Astrocyte (in vitro differentiated cells and primary cell): ENCODE data around the gene ROR1. TPM values are rescaled to one million over a fixed set of nuclear protein-coding genes. Genes with fewer than 3 reads are reported as not detected.
A peak's percentile ranks its signal among the peaks of the same experiment; 100 is the strongest.

Experiments
- DNase-seq: peaks from one replicate; pipeline ENCODE4 v3.0.0-alpha.2; 2010; ENCODE audit warnings: low read depth
- FAIRE-seq: peaks from 2 replicates; lab custom pipeline; 2011; peaks lifted over from hg19 to GRCh38; lab: Jason Lieb, UNC
- H2AFZ ChIP-seq: 2 replicates; pipeline ENCODE4 v1.6.0; 2012; ENCODE audit warnings: low read depth, low read length, inconsistent platforms
- H3K27ac ChIP-seq: 2 replicates; pipeline ENCODE4 v1.5.1; 2011; ENCODE audit warnings: low read depth, low read length, inconsistent platforms
- H3K27me3 ChIP-seq: 2 replicates; pipeline ENCODE4 v1.6.0; 2011; ENCODE audit warnings: low read length, inconsistent platforms; ENCODE audit not compliant: insufficient read depth
- H3K36me3 ChIP-seq: 2 replicates; pipeline ENCODE4 v1.5.1; 2011; ENCODE audit warnings: low read length, inconsistent platforms; ENCODE audit not compliant: insufficient read depth
- H3K4me1 ChIP-seq: 2 replicates; pipeline ENCODE4 v1.5.1; 2011; ENCODE audit warnings: low read length, inconsistent platforms; ENCODE audit not compliant: insufficient read depth
- H3K4me2 ChIP-seq: 2 replicates; pipeline ENCODE4 v1.6.0; 2012; ENCODE audit warnings: low read length, inconsistent platforms
- H3K4me3 ChIP-seq: 2 replicates; pipeline ENCODE4 v1.5.1; 2011; ENCODE audit warnings: low read depth, mild to moderate bottlenecking, low read length, inconsistent platforms; ENCODE audit not compliant: insufficient read depth
- H3K79me2 ChIP-seq: 2 replicates; pipeline ENCODE4 v1.6.0; 2012; ENCODE audit warnings: mild to moderate bottlenecking, low read length, inconsistent platforms; ENCODE audit not compliant: insufficient read depth
- H3K9ac ChIP-seq: 2 replicates; pipeline ENCODE4 v1.6.0; 2012; ENCODE audit warnings: mild to moderate bottlenecking, low read length, inconsistent platforms
- H3K9me3 ChIP-seq: 2 replicates; pipeline ENCODE4 v1.5.1; 2012; ENCODE audit warnings: low read depth, mild to moderate bottlenecking, low read length, inconsistent platforms; ENCODE audit not compliant: insufficient read depth
- H4K20me1 ChIP-seq: 2 replicates; pipeline ENCODE4 v1.6.0; 2012; ENCODE audit warnings: low read length, inconsistent platforms; ENCODE audit not compliant: insufficient read depth
- H3K27ac Mint-ChIP-seq: one replicate; pipeline ENCODE4 v1.8.0; 2021; ENCODE audit warnings: mild to moderate bottlenecking, mixed read lengths; ENCODE audit not compliant: unreplicated experiment
- H3K27me3 Mint-ChIP-seq: one replicate; pipeline ENCODE4 v1.8.0; 2021; ENCODE audit warnings: low read depth, mixed read lengths; ENCODE audit not compliant: unreplicated experiment
- H3K36me3 Mint-ChIP-seq: one replicate; pipeline ENCODE4 v1.8.0; 2021; ENCODE audit warnings: low read depth, mixed read lengths; ENCODE audit not compliant: unreplicated experiment
- H3K4me1 Mint-ChIP-seq: one replicate; pipeline ENCODE4 v1.8.0; 2021; ENCODE audit warnings: low read depth, mixed read lengths; ENCODE audit not compliant: unreplicated experiment
- H3K4me3 Mint-ChIP-seq: one replicate; pipeline ENCODE4 v1.8.0; 2021; ENCODE audit warnings: mild to moderate bottlenecking, moderate library complexity, mixed read lengths; ENCODE audit not compliant: unreplicated experiment
- H3K9me3 Mint-ChIP-seq: one replicate; pipeline ENCODE4 v1.8.0; 2021; ENCODE audit warnings: mild to moderate bottlenecking, mixed read lengths; ENCODE audit not compliant: unreplicated experiment
- CTCF ChIP-seq: IDR thresholded peaks from 2 replicates; pipeline ENCODE4 v1.5.1; 2011; ENCODE audit warnings: low read depth, mild to moderate bottlenecking, inconsistent platforms, low read length, moderate library complexity; ENCODE audit not compliant: insufficient read depth
- EZH2 ChIP-seq: IDR thresholded peaks from 2 replicates; pipeline ENCODE4 v1.6.1; 2012; ENCODE audit warnings: mild to moderate bottlenecking, low read length, inconsistent platforms; ENCODE audit not compliant: insufficient read depth
- total RNA-seq: library from RNA; stranded (reverse); gene quantifications from 2 replicates; pipeline ENCODE4 v1.2.1, GENCODE V29; 2021

The ROR1 gene
- total RNA-seq, 1 donor from 2014 or later = 38.3 TPM

- no peaks in the 10 kb centered on the region for H3K36me3 Mint-ChIP-seq
- no peak overlapping the region for H3K4me3 Mint-ChIP-seq
- H3K9me3 ChIP-seq = no peaks in the 10 kb centered on the region
- no peak overlapping the region for H3K9ac ChIP-seq
- no peaks in the 10 kb centered on the region for H3K36me3 ChIP-seq
- DNase-seq (no peak), FAIRE-seq (no peak)
- no peak overlapping the region for H3K27ac ChIP-seq
- peaks cover 27% of the 10 kb centered on the region for H4K20me1 ChIP-seq
- H3K4me2 ChIP-seq = no peak overlapping the region
- H3K27me3 ChIP-seq = peaks cover 10% of the 10 kb centered on the region
- peaks cover 18% of the 10 kb centered on the region for H3K79me2 ChIP-seq
- H3K9me3 Mint-ChIP-seq = no peaks in the 10 kb centered on the region
- H3K4me3 ChIP-seq = no peak overlapping the region
- peaks cover 3% of the 10 kb centered on the region for H3K4me1 ChIP-seq
- no peaks in the 10 kb centered on the region for H3K27me3 Mint-ChIP-seq
- peaks cover 47% of the 10 kb centered on the region for H3K4me1 Mint-ChIP-seq
- H2AFZ ChIP-seq = no peak overlapping the region
- TF ChIP-seq CTCF = no peak
- no peak for TF ChIP-seq EZH2
- no peak overlapping the region for H3K27ac Mint-ChIP-seq
Measured at GRCh38 chr1:63909526-63909925, 135.7 kb downstream of the ROR1 start.

GRCh38 chr1:63911049-63911448 lies 137.2 kb downstream of the ROR1 start:
- Histone ChIP-seq H3K27me3 (peaks cover 10% of the 10 kb centered on the region), H4K20me1 (peaks cover 27% of the 10 kb centered on the region), H3K79me2 (peaks cover 18% of the 10 kb centered on the region), H3K4me2 (no peak overlapping the region), H3K27ac (no peak overlapping the region), H2AFZ (no peak overlapping the region), H3K36me3 (no peaks in the 10 kb centered on the region), H3K9me3 (no peaks in the 10 kb centered on the region), H3K4me1 (peaks cover 3% of the 10 kb centered on the region), H3K4me3 (no peak overlapping the region), H3K9ac (no peak overlapping the region)
- Mint-ChIP-seq H3K4me3 (no peak overlapping the region), H3K9me3 (no peaks in the 10 kb centered on the region), H3K36me3 (peaks cover under 1% of the 10 kb centered on the region), H3K4me1 (peaks cover 48% of the 10 kb centered on the region), H3K27ac (no peak overlapping the region), H3K27me3 (no peaks in the 10 kb centered on the region)
- FAIRE-seq (no peak), DNase-seq (no peak)
- no peak for TF ChIP-seq CTCF
- TF ChIP-seq EZH2 = no peak

- H3K9ac ChIP-seq = no peak overlapping the region
- peaks cover 6% of the 10 kb centered on the region for H3K4me1 ChIP-seq
- H2AFZ ChIP-seq = no peak overlapping the region
- Mint-ChIP-seq H3K9me3 (no peaks in the 10 kb centered on the region), H3K27me3 (no peaks in the 10 kb centered on the region), H3K4me1 (peaks cover 45% of the 10 kb centered on the region), H3K36me3 (peaks cover 2% of the 10 kb centered on the region), H3K27ac (no peak overlapping the region), H3K4me3 (peak overlapping the region; percentile 10)
- no peak overlapping the region for H3K27ac ChIP-seq
- no peak overlapping the region for H3K4me2 ChIP-seq
- TF ChIP-seq EZH2 = no peak
- TF ChIP-seq CTCF = no peak
- DNase-seq (no peak), FAIRE-seq (no peak)
- H3K9me3 ChIP-seq = no peaks in the 10 kb centered on the region
- no peaks in the 10 kb centered on the region for H3K36me3 ChIP-seq
- H3K4me3 ChIP-seq = no peak overlapping the region
- H3K79me2 ChIP-seq = peaks cover 18% of the 10 kb centered on the region
- peaks cover 24% of the 10 kb centered on the region for H4K20me1 ChIP-seq
- peaks cover 10% of the 10 kb centered on the region for H3K27me3 ChIP-seq
Measured at GRCh38 chr1:63912643-63913042, 138.8 kb downstream of the ROR1 start.
